Measurements from ENCODE around the gene SLC19A1. TPM values are rescaled to one million over a fixed set of nuclear protein-coding genes. Genes with fewer than 3 reads are reported as not detected.

The SLC19A1 gene
- polyA plus RNA-seq, 3 donors = 42.2 to 51.1 (median 50.2) TPM

- no peak for DNase-seq
Observed at GRCh38 chr21:45479691-45480675, 62.3 kb downstream of the SLC19A1 start.

- DNase-seq = no peak
Observed at GRCh38 chr21:45478816-45479669, 63.2 kb downstream of the SLC19A1 start.

- DNase-seq = peak; percentile 55
Observed at GRCh38 chr21:45478115-45478801, 64.0 kb downstream of the SLC19A1 start.

GRCh38 chr21:45477176-45478114, 64.8 kb downstream of the SLC19A1 start:
- DNase-seq = no peak

- no peak for DNase-seq
Observed at GRCh38 chr21:45476582-45476981, 65.7 kb downstream of the SLC19A1 start.

GRCh38 chr21:45475797-45476570, 66.3 kb downstream of the SLC19A1 start:
- no peak for DNase-seq

GRCh38 chr21:45475004-45475685, 67.1 kb downstream of the SLC19A1 start:
- no peak for DNase-seq

GRCh38 chr21:45474323-45474950, 67.8 kb downstream of the SLC19A1 start:
- DNase-seq = no peak

GRCh38 chr21:45473496-45474322, 68.5 kb downstream of the SLC19A1 start:
- no peak for DNase-seq

GRCh38 chr21:45472445-45473365, 69.5 kb downstream of the SLC19A1 start:
- no peak for DNase-seq

GRCh38 chr21:45471525-45472221, 70.6 kb downstream of the SLC19A1 start:
- peak; percentile 41 for DNase-seq

- no peak for DNase-seq
Observed at GRCh38 chr21:45470773-45471524, 71.3 kb downstream of the SLC19A1 start.

- peak; percentile 35 for DNase-seq
Observed at GRCh38 chr21:45470087-45470515, 72.1 kb downstream of the SLC19A1 start.

- DNase-seq = peak; percentile 33
Observed at GRCh38 chr21:45469273-45470086, 72.8 kb downstream of the SLC19A1 start.

GRCh38 chr21:45468971-45469272, 73.3 kb downstream of the SLC19A1 start:
- DNase-seq = no peak

Measured in renal pelvis (tissue), 4 donors.